Epithelial cell of proximal tubule (primary cell): Measurements from ENCODE around the gene DCTN2. TPM values are rescaled to one million over a fixed set of nuclear protein-coding genes. Genes with fewer than 3 reads are reported as not detected.

Source experiments
- DNase-seq: peaks from one replicate; pipeline ENCODE4 v3.0.0-alpha.2; 2011; ENCODE audit warnings: low read depth
- H3K4me3 ChIP-seq: 2 replicates; pipeline ENCODE4 v1.5.1; 2011; ENCODE audit warnings: low read depth, mild to moderate bottlenecking, low read length
- CTCF ChIP-seq: conservative IDR thresholded peaks from 2 replicates; pipeline ENCODE4 v1.5.1; 2012; ENCODE audit warnings: low read depth, mild to moderate bottlenecking, low read length
- total RNA-seq: library from RNA; depleted of rRNA; stranded (reverse); fragments of >200 nt; gene quantifications from 2 replicates; pipeline ENCODE4 v1.2.3, GENCODE V29; 2015

Gene DCTN2
- total RNA-seq, 1 donor from 2014 or later: 140 TPM

- H3K4me3 ChIP-seq: no peak overlapping the region
- no peak for DNase-seq
- no peak for TF ChIP-seq CTCF
Observed at GRCh38 chr12:57526477-57527126, 20.4 kb downstream of the DCTN2 start.

DNA sequence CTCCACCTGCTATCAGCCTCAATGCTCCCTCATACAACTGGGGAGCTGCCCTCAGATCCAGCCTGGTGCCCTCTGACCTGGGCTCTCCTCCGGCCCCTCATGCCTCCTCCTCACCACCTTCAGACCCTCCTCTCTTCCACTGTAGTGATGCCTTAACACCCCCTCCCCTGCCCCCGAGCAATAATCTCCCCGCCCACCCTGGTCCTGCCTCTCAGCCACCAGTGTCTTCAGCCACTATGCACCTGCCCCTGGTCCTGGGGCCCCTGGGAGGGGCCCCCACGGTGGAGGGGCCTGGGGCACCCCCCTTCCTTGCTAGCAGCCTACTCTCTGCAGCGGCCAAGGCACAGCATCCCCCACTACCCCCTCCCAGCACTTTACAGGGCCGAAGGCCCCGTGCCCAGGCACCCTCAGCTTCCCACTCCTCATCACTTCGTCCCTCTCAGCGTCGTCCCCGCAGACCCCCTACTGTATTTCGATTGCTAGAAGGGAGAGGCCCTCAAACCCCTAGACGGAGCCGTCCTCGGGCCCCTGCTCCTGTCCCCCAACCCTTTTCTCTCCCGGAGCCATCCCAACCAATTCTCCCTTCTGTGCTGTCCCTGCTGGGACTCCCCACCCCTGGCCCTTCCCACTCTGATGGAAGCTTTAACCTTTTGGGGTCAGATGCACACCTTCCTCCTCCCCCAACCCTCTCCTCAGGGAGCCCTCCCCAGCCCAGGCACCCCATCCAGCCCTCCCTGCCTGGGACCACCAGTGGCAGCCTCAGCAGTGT, 21.2 kb downstream of the DCTN2 start:
- no peak for TF ChIP-seq CTCF
- DNase-seq: no peak

DNA sequence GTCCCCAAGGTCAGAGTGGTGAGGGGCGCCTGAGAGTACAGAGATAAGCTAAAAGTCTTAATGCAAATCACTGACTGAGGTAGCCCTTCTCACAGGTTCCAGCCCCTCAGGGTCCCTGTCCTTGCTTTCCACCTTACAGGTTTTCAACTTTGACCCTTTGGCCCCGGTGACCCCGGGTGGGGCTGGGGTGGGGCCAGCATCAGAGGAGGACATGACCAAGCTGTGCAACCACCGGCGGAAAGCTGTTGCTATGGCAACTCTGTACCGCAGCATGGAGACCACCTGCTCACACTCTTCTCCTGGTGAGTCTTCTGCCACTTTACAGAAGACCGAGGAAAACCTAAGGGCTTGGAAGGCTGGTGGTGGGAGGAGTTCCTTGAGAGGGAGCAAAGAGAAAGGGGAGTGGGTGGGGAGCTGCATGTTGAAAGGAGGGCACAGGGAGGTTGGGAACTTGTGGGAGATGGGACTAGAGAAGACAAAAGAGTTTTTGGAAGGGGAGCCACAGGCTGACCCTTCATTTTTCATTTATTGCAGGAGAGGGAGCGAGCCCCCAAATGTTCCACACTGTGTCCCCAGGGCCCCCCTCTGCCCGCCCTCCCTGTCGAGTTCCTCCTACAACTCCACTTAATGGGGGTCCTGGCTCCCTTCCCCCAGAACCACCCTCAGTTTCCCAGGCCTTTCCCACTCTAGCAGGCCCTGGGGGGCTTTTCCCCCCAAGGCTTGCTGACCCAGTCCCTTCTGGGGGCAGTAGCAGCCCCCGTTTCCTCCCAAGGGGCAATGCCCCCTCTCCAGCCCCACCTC, 22.0 kb downstream of the DCTN2 start:
- no peak for TF ChIP-seq CTCF
- no peak for DNase-seq
- no peak overlapping the region for H3K4me3 ChIP-seq

More for the DNA sequence above, 21.2 kb downstream of the DCTN2 start:
- no peak overlapping the region for H3K4me3 ChIP-seq

DNA sequence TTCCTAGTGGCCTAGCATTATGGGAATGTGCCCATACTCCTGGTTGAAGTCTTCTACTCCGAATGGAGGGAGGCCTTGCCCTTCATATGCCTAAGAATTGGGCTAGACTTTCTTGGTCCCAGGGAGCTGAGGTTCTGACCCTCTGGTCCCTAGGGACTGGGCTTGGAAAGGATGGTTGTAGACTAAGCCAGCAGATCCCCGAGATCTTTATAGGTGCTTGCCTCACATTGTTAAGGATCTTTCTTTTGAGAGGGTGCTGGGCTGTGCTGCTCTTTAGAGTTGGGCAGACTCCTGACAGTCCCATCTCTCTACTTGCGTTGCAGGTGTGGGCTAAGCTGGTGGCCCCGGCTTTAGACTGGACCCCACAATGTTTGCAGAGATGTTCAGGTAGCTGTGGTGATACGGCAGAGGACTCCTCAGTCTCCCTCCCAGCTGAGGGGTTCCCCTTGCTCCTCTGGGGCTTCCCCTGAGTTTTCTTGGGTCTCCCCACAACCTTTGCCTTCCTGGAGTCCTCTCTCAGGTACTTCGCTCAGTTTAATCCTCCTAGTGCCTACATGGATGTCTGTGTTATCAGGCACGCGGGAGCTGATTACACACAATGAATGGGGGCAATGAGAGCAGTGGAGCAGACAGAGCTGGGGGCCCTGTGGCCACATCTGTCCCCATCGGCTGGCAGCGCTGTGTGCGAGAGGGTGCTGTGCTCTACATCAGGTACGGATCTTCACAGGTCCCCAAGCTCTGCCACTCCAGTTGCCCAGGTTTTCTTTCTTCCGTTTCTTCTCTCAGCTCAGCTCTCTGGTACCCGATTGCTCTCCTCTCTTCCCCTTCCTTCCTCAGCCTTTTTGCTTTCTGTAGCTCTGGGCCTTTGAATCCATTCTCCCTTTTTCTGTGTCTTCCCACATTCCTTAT, 23.0 kb downstream of the DCTN2 start:
- no peak for DNase-seq
- H3K4me3 ChIP-seq: peak overlapping the region; percentile 72
- TF ChIP-seq CTCF: no peak

- peak; percentile 11 for TF ChIP-seq CTCF
- peak overlapping the region; percentile 72 for H3K4me3 ChIP-seq
- DNase-seq: no peak
Observed at GRCh38 chr12:57522887-57523705, 23.9 kb downstream of the DCTN2 start.
